ENCODE data around the gene RTP1. TPM values are rescaled to one million over a fixed set of nuclear protein-coding genes. Genes with fewer than 3 reads are reported as not detected.
"Not testable (repeated sequence)": the region's sequence is repeated elsewhere in the genome, so short reads cannot be mapped to it uniquely, and the experiment has no call there.

The RTP1 gene
- total and polyA plus RNA-seq, 9 of the 15 experiments (the other 6 are each of a cell fraction or from before 2014, with no cell fraction given) = not detected

DNA sequence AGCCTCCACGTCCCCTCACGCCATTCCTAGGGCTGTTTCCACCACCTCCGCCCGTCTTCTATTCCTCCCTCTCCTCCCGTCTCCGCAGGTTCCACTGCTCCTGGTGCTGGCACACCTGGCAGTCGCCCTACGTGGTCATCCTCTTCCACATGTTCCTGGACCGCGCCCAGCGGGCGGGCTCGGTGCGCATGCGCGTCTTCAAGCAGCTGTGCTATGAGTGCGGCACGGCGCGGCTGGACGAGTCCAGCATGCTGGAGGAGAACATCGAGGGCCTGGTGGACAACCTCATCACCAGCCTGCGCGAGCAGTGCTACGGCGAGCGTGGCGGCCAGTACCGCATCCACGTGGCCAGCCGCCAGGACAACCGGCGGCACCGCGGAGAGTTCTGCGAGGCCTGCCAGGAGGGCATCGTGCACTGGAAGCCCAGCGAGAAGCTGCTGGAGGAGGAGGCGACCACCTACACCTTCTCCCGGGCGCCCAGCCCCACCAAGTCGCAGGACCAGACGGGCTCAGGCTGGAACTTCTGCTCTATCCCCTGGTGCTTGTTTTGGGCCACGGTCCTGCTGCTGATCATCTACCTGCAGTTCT is 2.3 kb downstream of the RTP1 start:
- H2AFZ ChIP-seq (ENCODE audit: low read depth, low read length); H4K20me1 ChIP-seq (replicated peaks; ENCODE audit: control insufficient read depth, insufficient read depth, low read length); intact Hi-C loops (cut with micrococcal nuclease); H3K9me1 ChIP-seq (ENCODE audit: control insufficient read depth, insufficient read depth, low read length); H3K36me3 ChIP-seq (ENCODE audit: control insufficient read depth, insufficient read depth, low read length); H3K27ac ChIP-seq (ENCODE audit: extremely low read depth, low read depth, low read length); H3K79me2 ChIP-seq (ENCODE audit: control insufficient read depth, insufficient read depth, low read length); H3K4me3 ChIP-seq; CTCF ChIA-PET (ENCODE audit: low intra/inter-chr PET ratio); H3K4me1 ChIP-seq (replicated peaks in 1 of 2; ENCODE audit: control insufficient read depth in 2 of 2, insufficient read depth in 2 of 2, low read length in 2 of 2); H3K9me3 ChIP-seq (replicated peaks; ENCODE audit: control insufficient read depth, insufficient read depth, low read depth, low read length); H3K4me2 ChIP-seq (ENCODE audit: insufficient read depth, low read length); FAIRE-seq; DNase-seq (ENCODE audit: extremely low read depth in 1 of 4, low spot score in 3 of 4); in situ Hi-C loops (cut with MboI); BruUV-seq (replicated peaks): not testable (repeated sequence)
- WGBS (ENCODE audit: insufficient coverage, low coverage, missing lambda C conversion rate) = 11% methylated on average over 29 of the region's 44 CpGs
- Histone ChIP-seq H3K27me3 (ENCODE audit: control insufficient read depth in 2 of 2, insufficient read depth in 2 of 2, low read length in 2 of 2) (peaks cover 32 to 72% of the 10 kb centered on the region in 2 experiments), H3K9ac (ENCODE audit: insufficient read depth in 1 of 2, low read depth in 2 of 2, low read length in 2 of 2) (peak overlapping the region in 1 of 2 experiments; percentile 12; a peak in 1 of 4 replicates)
- ATAC-seq = peak; percentile 78
- POLR2A ChIA-PET = interaction anchor here (0.6 to 2.3 kb wide), 3 partner anchors 11 to 159 kb away, joined by 3 to 10 read pairs (median 3); no protein-coding TSS in a partner anchor
- TF ChIP-seq MGA (IDR thresholded peaks at IDR 0.05) (peak; percentile 33; the same call in 1 of the 2 replicates), L3MBTL2 (IDR thresholded peaks at IDR 0.05) (peak; percentile 38; the same call in 1 of the 2 replicates), NRF1 (conservative IDR thresholded peaks at IDR 0.05 in 1 of 2, IDR thresholded peaks at IDR 0.05 in 1 of 2) (peak; percentile 90 to 92)
